MCF 10A (cell line): ENCODE results near the gene LRP1B. TPM values are rescaled to one million over a fixed set of nuclear protein-coding genes. Genes with fewer than 3 reads are reported as not detected.

ENCODE experiments used
- BruUV-seq: library from RNA; stranded (reverse); fragments of 400-500 nt; replicated peaks from 2 replicates; lab custom pipeline; 2021; lab: Mats Ljungman, UMichigan
- CTCF ChIA-PET: fragments of 300-600 bp; sonication (Branson Sonifier 250); formaldehyde crosslinking; extraction: SDS; loops from one replicate; lab custom pipeline; 2021; ENCODE audit warnings: antibody characterized with exemption, inconsistent platforms; lab: Yijun Ruan, JAX
- POLR2A ChIA-PET: fragments of 300-600, 350-650 bp; sonication (Branson Sonifier 250); formaldehyde crosslinking; extraction: SDS; loops from one replicate; lab custom pipeline; 2020; ENCODE audit warnings: antibody characterized with exemption, inconsistent platforms; lab: Yijun Ruan, JAX
- DNase-seq: peaks from one replicate; pipeline ENCODE4 v3.0.0-alpha.2; 2018; ENCODE audit not compliant: unreplicated experiment
- H3K27ac Mint-ChIP-seq: one replicate; pipeline ENCODE4 v1.8.0; 2022; ENCODE audit warnings: mild to moderate bottlenecking, low read depth, mixed read lengths; ENCODE audit not compliant: unreplicated experiment
- H3K27me3 Mint-ChIP-seq: one replicate; pipeline ENCODE4 v1.8.0; 2022; ENCODE audit warnings: mixed read lengths; ENCODE audit not compliant: insufficient read depth, unreplicated experiment
- H3K36me3 Mint-ChIP-seq: one replicate; pipeline ENCODE4 v1.8.0; 2022; ENCODE audit warnings: mild to moderate bottlenecking, moderate library complexity, mixed read lengths; ENCODE audit not compliant: insufficient read depth, unreplicated experiment
- H3K4me1 Mint-ChIP-seq: one replicate; pipeline ENCODE4 v1.8.0; 2022; ENCODE audit warnings: mixed read lengths; ENCODE audit not compliant: insufficient read depth, unreplicated experiment
- H3K4me3 Mint-ChIP-seq: one replicate; pipeline ENCODE4 v1.8.0; 2022; ENCODE audit warnings: mild to moderate bottlenecking, moderate library complexity, mixed read lengths; ENCODE audit not compliant: unreplicated experiment
- H3K9me3 Mint-ChIP-seq: one replicate; pipeline ENCODE4 v1.8.0; 2022; ENCODE audit warnings: mixed read lengths; ENCODE audit not compliant: unreplicated experiment
- CTCF ChIP-seq: fragments of 200-600 bp; IDR thresholded peaks from one replicate; pipeline ENCODE4 v1.8.0; 2022; ENCODE audit warnings: antibody characterized with exemption, mild to moderate bottlenecking; ENCODE audit not compliant: unreplicated experiment
- intact Hi-C: fragments of 100-400 bp; cut with micrococcal nuclease; formaldehyde crosslinking; loops from 2 replicates; pipeline ENCODE4 v1.14.1; 2022
- total RNA-seq: library from RNA; stranded (reverse); gene quantifications from 2 replicates; pipeline ENCODE4 v1.2.3, GENCODE V29; 2022

Gene LRP1B
- total RNA-seq, 1 experiment from 2014 or later = not detected

GRCh38 chr2:142100139-142100873 is 30.5 kb downstream of the LRP1B start:
- Mint-ChIP-seq H3K4me1 (no peaks in the 10 kb centered on the region), H3K9me3 (no peaks in the 10 kb centered on the region), H3K27me3 (peaks cover 87% of the 10 kb centered on the region), H3K4me3 (no peak overlapping the region), H3K27ac (no peak overlapping the region), H3K36me3 (no peaks in the 10 kb centered on the region)
- intact Hi-C loops = no loop called here
- CTCF ChIA-PET = no interaction called here
- no peak for DNase-seq
- TF ChIP-seq CTCF = no peak
- POLR2A ChIA-PET = no interaction called here
- BruUV-seq = no TSS peak

DNA sequence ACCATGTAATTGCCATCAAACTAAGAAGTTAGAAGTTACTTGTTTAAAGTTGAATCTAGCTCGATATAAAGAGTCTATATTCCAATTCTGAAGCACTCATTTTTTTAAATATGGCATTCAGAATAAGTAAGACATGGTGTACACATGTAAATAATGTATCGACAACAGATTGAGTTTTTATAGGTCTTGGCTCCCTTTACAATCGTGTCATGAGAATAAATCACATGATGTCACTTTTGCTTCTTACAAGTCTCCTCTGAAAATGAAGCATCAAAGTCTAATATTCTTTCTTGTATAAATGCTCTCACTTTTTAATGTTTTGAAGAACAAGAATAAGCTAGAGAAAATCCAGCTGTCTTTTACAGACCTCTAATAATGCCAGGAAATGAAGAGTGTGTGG is 33.1 kb downstream of the LRP1B start:
- no TSS peak for BruUV-seq
- no peak for TF ChIP-seq CTCF
- ChIA-PET CTCF (no interaction called here), POLR2A (no interaction called here)
- peaks cover 81% of the 10 kb centered on the region for H3K27me3 Mint-ChIP-seq
- no peaks in the 10 kb centered on the region for H3K36me3 Mint-ChIP-seq
- intact Hi-C loops = no loop called here
- H3K4me3 Mint-ChIP-seq = no peak overlapping the region
- H3K9me3 Mint-ChIP-seq = no peaks in the 10 kb centered on the region
- DNase-seq = no peak
- H3K27ac Mint-ChIP-seq = no peak overlapping the region
- H3K4me1 Mint-ChIP-seq = no peaks in the 10 kb centered on the region

DNA sequence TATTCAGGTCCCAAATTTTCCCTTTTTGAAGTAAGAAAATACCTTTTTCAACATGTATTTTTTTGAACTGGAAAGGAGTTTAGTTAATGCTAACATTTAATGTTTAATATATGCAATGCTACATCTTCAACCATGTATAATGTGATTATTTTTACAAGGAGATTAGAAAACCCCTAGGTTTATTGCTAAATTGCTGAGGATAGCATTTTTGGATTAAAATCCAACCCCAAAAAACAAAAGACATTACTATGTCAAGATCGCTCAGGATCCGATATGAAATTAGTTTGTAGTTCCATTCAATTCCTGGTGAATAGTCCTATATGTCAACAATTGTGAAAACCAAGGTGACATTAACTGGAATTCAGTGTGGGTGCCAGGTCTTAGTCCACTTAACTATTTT is 35.2 kb downstream of the LRP1B start:
- intact Hi-C loops = no loop called here
- no peak for DNase-seq
- ChIA-PET CTCF (interaction anchor here (0.6 kb wide), 1 partner anchor 123 kb away, joined by 4 read pairs; no protein-coding TSS in a partner anchor), POLR2A (no interaction called here)
- Mint-ChIP-seq H3K36me3 (no peaks in the 10 kb centered on the region), H3K27ac (no peak overlapping the region), H3K27me3 (peaks cover 81% of the 10 kb centered on the region), H3K4me1 (no peaks in the 10 kb centered on the region), H3K9me3 (no peaks in the 10 kb centered on the region), H3K4me3 (no peak overlapping the region)
- no TSS peak for BruUV-seq
- no peak for TF ChIP-seq CTCF

GRCh38 chr2:142094233-142094632 is 36.6 kb downstream of the LRP1B start:
- no TSS peak for BruUV-seq
- no peaks in the 10 kb centered on the region for H3K36me3 Mint-ChIP-seq
- no peak overlapping the region for H3K4me3 Mint-ChIP-seq
- H3K4me1 Mint-ChIP-seq = no peaks in the 10 kb centered on the region
- no peak for TF ChIP-seq CTCF
- no peak for DNase-seq
- intact Hi-C loops = no loop called here
- CTCF ChIA-PET = no interaction called here
- POLR2A ChIA-PET = no interaction called here
- no peaks in the 10 kb centered on the region for H3K9me3 Mint-ChIP-seq
- peaks cover 83% of the 10 kb centered on the region for H3K27me3 Mint-ChIP-seq
- no peak overlapping the region for H3K27ac Mint-ChIP-seq
